ENCODE results near the gene A3GALT2.

Gene A3GALT2

DNA sequence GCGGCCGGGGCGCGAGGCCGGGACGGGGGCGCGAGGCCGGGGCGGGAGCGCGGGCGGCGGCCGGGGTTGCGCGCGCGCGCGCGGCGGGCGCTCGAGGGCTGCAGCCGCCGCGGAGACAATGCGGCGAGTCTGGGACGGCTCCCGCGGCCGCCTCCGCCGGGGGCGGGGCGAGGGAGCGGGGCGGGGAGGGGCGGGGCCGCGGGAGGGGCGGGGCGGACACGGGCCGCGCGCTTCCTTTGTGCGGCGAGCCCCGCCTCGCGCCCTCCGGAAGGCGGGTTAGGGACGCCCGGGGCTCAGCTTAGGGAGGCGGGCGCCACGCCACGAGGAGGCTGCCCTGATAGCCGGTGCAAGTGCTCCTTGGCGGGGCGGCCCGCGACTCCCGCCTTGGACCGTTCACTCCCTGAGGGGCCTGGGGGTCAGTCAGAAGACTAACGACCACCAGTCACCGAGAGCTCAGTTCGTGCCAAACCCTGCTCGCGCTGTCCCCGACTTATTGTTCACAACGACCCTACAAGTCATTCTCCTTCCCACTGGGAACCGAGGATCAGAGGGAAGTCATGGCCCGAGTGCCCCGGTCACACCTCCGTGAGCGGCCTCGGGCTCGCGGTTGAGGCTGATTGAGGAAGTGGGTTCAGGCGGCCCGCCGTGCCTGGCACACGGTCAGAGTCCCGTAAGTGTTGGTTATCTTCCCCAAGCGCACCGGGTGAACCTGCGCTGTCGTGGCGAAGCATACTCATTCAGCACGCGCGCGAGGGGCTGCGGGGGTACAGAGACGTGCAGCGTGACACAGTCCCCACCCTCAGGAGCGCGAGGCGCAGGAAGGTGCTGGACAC, 29.1 kb upstream of the A3GALT2 start:
- DNase-seq = peak; percentile 57

- no peak for DNase-seq
Observed at GRCh38 chr1:33349081-33349759, 28.3 kb upstream of the A3GALT2 start.

DNA sequence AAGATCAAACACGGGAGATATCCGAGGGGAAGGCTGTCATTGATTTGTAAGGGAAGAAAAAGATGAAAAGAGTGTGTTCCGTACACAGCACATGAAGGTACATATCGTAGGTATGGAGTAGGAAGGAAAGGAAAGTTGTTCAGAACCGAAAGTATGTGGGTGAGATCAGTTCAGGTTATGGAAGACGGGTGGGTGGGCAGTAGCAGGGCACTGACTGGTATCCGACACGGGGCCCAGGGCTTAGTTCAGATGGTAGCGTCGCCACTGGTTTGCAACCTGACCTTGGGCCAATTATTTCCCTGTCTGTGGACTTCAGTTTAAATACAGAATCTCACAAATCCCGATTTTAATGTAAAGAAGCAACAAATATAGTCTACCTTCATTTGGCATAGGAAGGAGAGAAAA, 27.8 kb upstream of the A3GALT2 start:
- DNase-seq = no peak

DNA sequence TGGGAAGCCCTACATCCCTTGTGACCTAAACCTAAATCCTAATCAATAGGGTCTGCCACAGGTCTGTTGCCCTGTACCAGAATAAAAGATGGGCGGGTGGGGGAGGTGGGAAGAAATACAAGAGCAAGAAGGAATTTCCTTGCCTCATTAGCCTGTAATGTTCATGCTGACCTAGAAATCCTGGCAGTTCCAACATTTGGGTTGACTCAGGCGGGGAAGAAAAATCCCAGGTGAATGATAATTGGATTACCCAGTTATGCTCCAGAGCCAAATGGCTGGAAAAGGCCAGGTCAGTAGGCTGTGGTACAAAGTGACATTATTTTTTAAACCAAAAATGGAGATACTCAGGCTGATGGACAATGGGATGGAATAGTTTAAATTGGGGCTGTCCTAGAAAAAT, 27.3 kb upstream of the A3GALT2 start:
- DNase-seq = no peak

- no peak for DNase-seq
Observed at GRCh38 chr1:33347650-33347992, 26.7 kb upstream of the A3GALT2 start.

DNA sequence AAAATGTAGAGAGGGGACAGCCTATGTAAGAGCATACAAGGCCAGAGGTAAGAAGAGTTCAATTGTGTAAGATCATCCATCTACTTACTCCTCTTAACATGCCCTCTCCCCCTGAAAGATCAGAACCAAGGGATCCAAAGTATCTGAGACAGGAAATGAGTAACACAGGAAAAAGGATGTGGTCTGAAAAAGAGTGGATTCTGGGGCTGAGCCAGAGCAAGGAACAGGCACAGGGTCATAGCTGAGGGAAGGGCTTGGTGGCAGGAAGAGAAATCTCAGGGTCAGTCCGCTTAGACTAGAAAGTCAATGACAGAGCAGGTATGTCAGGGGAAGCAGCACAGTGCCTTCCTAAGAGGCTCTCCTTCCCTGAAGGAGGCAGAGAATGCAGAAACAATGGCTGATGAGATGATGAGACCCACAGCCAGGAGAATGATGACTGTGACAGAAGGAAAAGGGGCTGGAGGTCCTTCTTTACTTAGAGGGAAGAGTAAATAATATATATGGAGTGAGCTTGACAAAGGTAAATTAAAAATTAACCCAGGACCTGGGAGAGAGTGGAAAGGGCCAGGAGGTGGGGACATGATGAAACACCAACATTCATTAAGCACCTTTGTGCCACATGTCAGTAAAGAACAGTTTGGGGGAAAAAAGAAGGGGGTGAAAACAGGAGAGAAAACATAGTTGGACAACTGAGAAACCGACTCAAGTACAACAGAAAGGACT, 26.2 kb upstream of the A3GALT2 start:
- DNase-seq = peak; percentile 40

DNA sequence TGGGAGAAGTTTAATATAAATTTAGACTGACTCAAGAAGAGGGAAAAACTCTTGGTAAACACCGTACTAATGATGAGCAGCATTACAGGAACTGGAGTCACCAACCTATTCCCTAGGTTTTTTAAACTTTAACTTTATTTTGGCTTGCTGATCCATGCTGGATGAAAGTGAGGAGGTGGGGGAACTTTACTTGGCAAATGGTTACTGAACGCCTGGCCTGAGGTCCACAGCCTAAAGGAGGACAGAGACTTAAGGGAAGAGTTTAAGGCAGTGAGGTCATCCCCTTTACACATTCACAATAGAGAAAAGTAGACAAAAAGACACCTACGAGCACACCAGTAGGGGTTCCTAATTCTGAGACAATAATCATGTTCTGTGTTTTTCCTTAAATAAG, 25.6 kb upstream of the A3GALT2 start:
- no peak for DNase-seq

- no peak for DNase-seq
Observed at GRCh38 chr1:33344896-33345560, 24.1 kb upstream of the A3GALT2 start.

- no peak for DNase-seq
Observed at GRCh38 chr1:33343539-33343938, 22.6 kb upstream of the A3GALT2 start.

- peak; percentile 68 for DNase-seq
Observed at GRCh38 chr1:33342041-33342723, 21.3 kb upstream of the A3GALT2 start.

DNA sequence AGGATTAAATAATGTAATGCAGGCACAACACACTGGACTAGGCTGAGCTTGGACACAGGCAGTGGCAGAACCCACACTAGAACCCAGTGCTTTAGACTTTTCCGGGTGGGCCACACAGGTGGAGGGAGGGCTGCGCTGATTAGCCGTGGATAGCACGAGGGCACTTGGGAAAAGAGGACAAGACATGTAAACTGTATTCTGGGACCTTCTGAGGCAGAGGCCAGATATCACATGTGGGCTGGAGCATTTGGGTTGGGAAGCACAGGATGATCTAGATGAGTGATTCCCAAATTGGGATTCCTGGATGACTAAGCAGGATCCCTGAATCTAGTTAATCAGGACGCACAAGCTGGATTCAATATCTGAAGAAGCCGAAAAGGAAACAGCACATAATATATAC, 20.3 kb upstream of the A3GALT2 start:
- no peak for DNase-seq

- DNase-seq = no peak
Observed at GRCh38 chr1:33339413-33339812, 18.5 kb upstream of the A3GALT2 start.

DNA sequence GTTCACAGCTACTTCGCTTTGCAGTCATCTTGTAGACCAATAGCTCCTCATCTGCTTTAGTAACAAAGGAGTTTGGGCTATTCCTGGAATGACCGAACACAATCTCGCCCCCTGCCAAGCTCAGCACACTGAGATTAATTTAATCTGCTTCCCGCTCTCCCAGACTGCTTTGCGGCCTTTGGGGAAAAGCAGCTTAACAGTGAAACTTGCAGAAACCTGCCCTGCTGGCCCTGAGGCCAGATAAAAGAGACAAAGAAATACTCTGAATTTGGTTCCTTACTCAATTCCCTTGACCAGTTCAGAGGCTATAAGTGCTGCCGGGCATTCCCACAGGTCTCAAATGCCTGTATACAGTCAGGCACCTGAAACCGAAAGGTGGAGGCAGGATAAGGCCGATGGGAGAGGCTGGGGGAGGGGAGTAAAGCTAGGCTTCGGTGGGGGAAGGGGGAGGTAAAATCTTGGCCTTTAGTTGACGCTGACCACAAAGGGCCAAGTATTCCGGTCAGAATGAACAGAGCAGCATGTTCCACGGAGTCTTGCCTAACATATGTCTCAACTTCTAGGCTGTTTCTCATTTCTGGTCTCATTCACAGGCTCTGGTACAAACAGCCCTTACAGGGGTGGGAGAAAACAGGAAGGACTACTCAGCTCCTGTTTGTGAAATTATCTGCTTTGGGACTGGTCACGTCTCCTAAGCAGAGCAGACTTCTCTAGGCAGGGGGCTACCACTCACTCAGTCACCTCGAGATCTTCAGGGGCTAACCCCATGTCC, 17.7 kb upstream of the A3GALT2 start:
- no peak for DNase-seq

DNA sequence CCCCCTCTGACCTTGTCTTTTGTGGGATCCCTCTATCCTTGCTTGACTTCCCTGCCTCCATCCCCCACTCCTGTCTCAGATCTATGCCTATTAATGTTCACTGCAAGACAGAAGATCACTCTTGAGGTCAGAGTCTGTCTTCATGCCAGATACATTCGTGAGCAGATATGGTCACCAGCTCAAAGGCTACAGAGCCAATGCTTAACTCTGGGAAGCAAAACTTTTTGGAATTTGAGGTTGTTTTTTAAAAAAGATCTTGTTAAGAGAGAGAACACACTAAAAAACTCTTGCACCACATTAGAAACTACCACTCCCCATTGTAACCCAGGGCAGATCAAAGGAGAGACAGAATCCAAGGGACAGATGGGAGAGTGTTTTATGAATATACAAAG, 17.1 kb upstream of the A3GALT2 start:
- no peak for DNase-seq

- no peak for DNase-seq
Observed at GRCh38 chr1:33337441-33337840, 16.5 kb upstream of the A3GALT2 start.

- no peak for DNase-seq
Observed at GRCh38 chr1:33336580-33336979, 15.7 kb upstream of the A3GALT2 start.

DNA sequence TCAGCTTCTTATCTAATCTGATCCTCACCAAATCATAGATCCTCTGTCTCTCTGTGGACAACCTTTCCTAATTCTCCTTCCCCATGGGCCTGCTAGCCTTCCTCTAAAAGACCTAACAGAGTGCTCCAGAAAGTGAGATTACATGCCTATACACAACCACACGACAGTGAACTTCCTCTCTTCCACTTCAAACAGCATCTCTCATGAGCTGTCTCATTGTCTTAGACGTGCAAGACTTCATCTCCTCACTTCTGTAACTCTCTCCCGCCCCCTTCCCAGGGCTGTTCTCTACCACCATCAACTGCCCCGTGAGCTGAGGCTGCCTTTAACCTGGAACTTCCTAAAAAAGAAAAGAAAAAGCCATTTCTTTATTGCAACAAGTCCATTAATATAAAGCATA, 14.1 kb upstream of the A3GALT2 start:
- DNase-seq = no peak

GRCh38 chr1:33334081-33334552, 13.2 kb upstream of the A3GALT2 start:
- peak; percentile 48 for DNase-seq

- DNase-seq = no peak
Observed at GRCh38 chr1:33332881-33333280, 12.0 kb upstream of the A3GALT2 start.

- DNase-seq = no peak
Observed at GRCh38 chr1:33332357-33332789, 11.5 kb upstream of the A3GALT2 start.

DNA sequence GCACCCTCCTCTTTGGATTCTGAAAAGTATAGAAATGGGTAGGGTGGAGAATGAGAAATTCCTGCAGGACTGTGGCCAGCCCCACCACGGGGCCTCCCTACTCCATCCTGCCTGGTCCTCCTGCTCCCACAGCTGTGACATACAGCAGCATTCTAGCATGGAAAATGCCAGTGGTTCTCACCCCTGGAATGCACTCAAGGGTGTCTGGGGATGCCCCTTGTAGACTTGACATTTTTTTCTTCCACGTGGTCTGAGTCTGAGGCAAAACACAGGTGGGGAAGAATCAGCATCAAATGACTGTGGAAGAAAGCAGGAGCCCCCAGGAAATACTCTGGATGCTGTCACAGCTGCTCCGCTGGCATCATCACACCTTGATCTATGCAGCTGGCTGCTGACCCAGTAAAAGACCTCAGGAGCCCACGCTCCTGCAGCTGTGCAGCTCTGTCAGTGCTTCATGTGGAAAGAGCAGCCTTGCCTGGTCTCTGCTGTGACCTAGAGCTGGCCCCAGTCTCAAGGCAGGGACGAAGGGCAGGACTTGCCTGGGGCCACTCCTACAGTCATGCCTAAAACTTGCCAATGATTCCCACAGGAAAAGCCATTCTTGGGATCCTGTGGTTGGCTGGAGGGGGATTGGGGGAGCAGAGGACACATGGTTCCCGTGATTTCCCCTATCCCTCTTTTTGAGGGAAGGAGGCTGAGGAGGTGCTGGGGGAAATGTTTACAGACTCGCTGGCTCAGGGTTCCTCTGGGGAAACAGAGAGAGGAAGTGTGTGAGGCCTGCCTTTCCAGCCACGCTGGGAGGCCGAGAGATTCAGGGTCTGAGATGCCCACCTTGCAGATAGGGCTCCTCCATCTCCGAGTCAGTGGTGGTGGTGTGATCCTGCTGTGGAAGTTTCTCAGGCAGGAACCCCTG, 10.8 kb upstream of the A3GALT2 start:
- no peak for DNase-seq

Data from T1000 (cell line).